ENCODE data around the gene RPS8. TPM values are rescaled to one million over a fixed set of nuclear protein-coding genes. Genes with fewer than 3 reads are reported as not detected.
"Not testable (repeated sequence)": the region's sequence is repeated elsewhere in the genome, so short reads cannot be mapped to it uniquely, and the experiment has no call there.

Gene RPS8
- total RNA-seq, 1 donor from 2014 or later = 2,183 TPM

GRCh38 chr1:44801491-44802305 lies 26.4 kb downstream of the RPS8 start:
- intact Hi-C loops (cut with micrococcal nuclease) = loop anchor here (1.0 to 5.0 kb wide), 8 partner anchors 8 to 886 kb away; partner anchors contain the start of genes GPBP1L1, HECTD3, NASP and RNU5D-1

- intact Hi-C loops (cut with micrococcal nuclease) = loop anchor here (5.0 kb wide), 3 partner anchors 210 to 885 kb away; partner anchors contain the start of genes GPBP1L1, HECTD3, TESK2 and TMEM69
Measured at GRCh38 chr1:44802306-44803061, 27.1 kb downstream of the RPS8 start.

GRCh38 chr1:44803062-44803311 lies 27.6 kb downstream of the RPS8 start:
- intact Hi-C loops (cut with micrococcal nuclease) = loop anchor here (5.0 kb wide), 3 partner anchors 209 to 884 kb away; partner anchors contain the start of genes GPBP1L1, HECTD3, TESK2 and TMEM69

GRCh38 chr1:44803312-44804095 lies 28.2 kb downstream of the RPS8 start:
- intact Hi-C loops (cut with micrococcal nuclease) = loop anchor here (5.0 kb wide), 3 partner anchors 209 to 884 kb away; partner anchors contain the start of genes GPBP1L1, HECTD3, TESK2 and TMEM69

- intact Hi-C loops (cut with micrococcal nuclease) = no loop called here
Measured at GRCh38 chr1:44805311-44806024, 30.1 kb downstream of the RPS8 start.

GRCh38 chr1:44806025-44806703 lies 30.8 kb downstream of the RPS8 start:
- intact Hi-C loops (cut with micrococcal nuclease) = no loop called here

GRCh38 chr1:44806704-44807363 lies 31.5 kb downstream of the RPS8 start, which contains the start of gene DYNLT4:
DYNLT4 (minus strand) TSS chr1:44807351; CDS start chr1:44806668, 683 bp downstream.
- intact Hi-C loops (cut with micrococcal nuclease) = no loop called here

GRCh38 chr1:44807364-44808062 lies 32.2 kb downstream of the RPS8 start:
- intact Hi-C loops (cut with micrococcal nuclease) = loop anchor here (2.0 kb wide), 1 partner anchor 77 kb away; the partner anchor contains the start of gene RNU5D-1

GRCh38 chr1:44808063-44808937 lies 33.0 kb downstream of the RPS8 start, which contains the start of gene BTBD19:
BTBD19 (plus strand) TSS chr1:44808523; CDS start chr1:44808821, 298 bp downstream.
- intact Hi-C loops (cut with micrococcal nuclease) = loop anchor here (2.0 kb wide), 1 partner anchor 77 kb away; the partner anchor contains the start of gene RNU5D-1

- intact Hi-C loops (cut with micrococcal nuclease) = loop anchor here (1.0 to 2.0 kb wide), 3 partner anchors 8 to 78 kb away; partner anchors contain the start of gene RNU5D-1
Measured at GRCh38 chr1:44808938-44809917, 33.9 kb downstream of the RPS8 start.

GRCh38 chr1:44810101-44810761 lies 34.9 kb downstream of the RPS8 start:
- intact Hi-C loops (cut with micrococcal nuclease) = no loop called here

GRCh38 chr1:44810762-44811105 lies 35.4 kb downstream of the RPS8 start:
- intact Hi-C loops (cut with micrococcal nuclease) = not testable (repeated sequence)

- intact Hi-C loops (cut with micrococcal nuclease) = no loop called here
Measured at GRCh38 chr1:44811234-44811633, 35.9 kb downstream of the RPS8 start.

- intact Hi-C loops (cut with micrococcal nuclease) = no loop called here
Measured at GRCh38 chr1:44812822-44813543, 37.6 kb downstream of the RPS8 start.

GRCh38 chr1:44815926-44816325 lies 40.6 kb downstream of the RPS8 start:
- intact Hi-C loops (cut with micrococcal nuclease) = not testable (repeated sequence)

All from T-helper 2 cell treated with Interferon-gamma antibody and Interleukin-4, amounts not matched to agents 100 ng/mL and 5 ng/mL, for 36 hours (primary cell).